ENCODE results near the gene PDK2. TPM values are rescaled to one million over a fixed set of nuclear protein-coding genes. Genes with fewer than 3 reads are reported as not detected.

The PDK2 gene
- total and polyA plus RNA-seq, 10 of the 15 experiments (the other 5 are each of a cell fraction or from before 2014, with no cell fraction given): 0.98 to 22.6 (median 12.3) TPM

GRCh38 chr17:50088952-50089825 lies 6.0 kb upstream of the PDK2 start (continued):
- TF ChIP-seq EP300 (IDR thresholded peaks at IDR 0.05; ENCODE audit: borderline replicate concordance in 1 of 2, control insufficient read depth in 1 of 2, low read depth in 2 of 2, low read length in 2 of 2) (no peak), CHD1 (IDR thresholded peaks at IDR 0.05; ENCODE audit: low read depth, low read length) (no peak), RFX5 (IDR thresholded peaks at IDR 0.05; ENCODE audit: low read depth, low read length) (no peak), ATF3 (IDR thresholded peaks at IDR 0.05; ENCODE audit: borderline replicate concordance, extremely low read depth, low read depth, low read length) (no peak), MTA2 (IDR thresholded peaks at IDR 0.05; ENCODE audit: low read depth) (no peak), SREBF2 (IDR thresholded peaks at IDR 0.05; ENCODE audit: low read length) (no peak), PML (IDR thresholded peaks at IDR 0.05; ENCODE audit: low read length) (no peak), FOXM1 (IDR thresholded peaks at IDR 0.05; ENCODE audit: low read depth, low read length) (no peak), REST (IDR thresholded peaks at IDR 0.05; ENCODE audit: low read depth, low read length) (no peak)
- TF ChIP-seq, protein P1, sequence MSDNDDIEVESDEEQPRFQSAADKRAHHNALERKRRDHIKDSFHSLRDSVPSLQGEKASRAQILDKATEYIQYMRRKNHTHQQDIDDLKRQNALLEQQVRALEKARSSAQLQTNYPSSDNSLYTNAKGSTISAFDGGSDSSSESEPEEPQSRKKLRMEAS (IDR thresholded peaks at IDR 0.05; ENCODE audit: low read depth, low read length): no peak
